ENCODE results near the gene CIDEB. TPM values are rescaled to one million over a fixed set of nuclear protein-coding genes. Genes with fewer than 3 reads are reported as not detected.

The CIDEB gene
- total and polyA plus RNA-seq, 9 of the 15 experiments (the other 6 are each of a cell fraction or from before 2014, with no cell fraction given), result 0.03 to 0.35 (median 0.09) TPM; not detected in 3

GRCh38 chr14:24280797-24281460, 26.8 kb downstream of the CIDEB start (continued):
- no peak for TF ChIP-seq GTF3C2 (IDR thresholded peaks at IDR 0.05; ENCODE audit: borderline replicate concordance, extremely low read depth, insufficient read length)

GRCh38 chr14:24279301-24280186, 28.2 kb downstream of the CIDEB start:
- Histone ChIP-seq H3K9me1 (ENCODE audit: control insufficient read depth, insufficient read depth, low read length) (peaks cover 2% of the 10 kb centered on the region), H3K9me3 (replicated peaks; ENCODE audit: control insufficient read depth, insufficient read depth, low read depth, low read length) (no peaks in the 10 kb centered on the region), H3K4me3 (no peak overlapping the region), H3K27me3 (ENCODE audit: control insufficient read depth in 2 of 2, insufficient read depth in 2 of 2, low read length in 2 of 2) (no peaks in the 10 kb centered on the region), H3K79me2 (ENCODE audit: control insufficient read depth, insufficient read depth, low read length) (no peaks in the 10 kb centered on the region), H3K4me1 (replicated peaks in 1 of 2; ENCODE audit: control insufficient read depth in 2 of 2, insufficient read depth in 2 of 2, low read length in 2 of 2) (peaks cover 6 to 9% of the 10 kb centered on the region in 2 experiments; a peak in 3 of 5 replicates), H3K36me3 (ENCODE audit: control insufficient read depth, insufficient read depth, low read length) (no peaks in the 10 kb centered on the region; the same call in 2 of the 3 replicates), H3K4me2 (ENCODE audit: insufficient read depth, low read length) (no peak overlapping the region), H3K9ac (ENCODE audit: insufficient read depth in 1 of 2, low read depth in 2 of 2, low read length in 2 of 2) (no peak overlapping the region), H4K20me1 (replicated peaks; ENCODE audit: control insufficient read depth, insufficient read depth, low read length) (no peaks in the 10 kb centered on the region), H2AFZ (ENCODE audit: low read depth, low read length) (no peak overlapping the region), H3K27ac (ENCODE audit: extremely low read depth, low read depth, low read length) (no peak overlapping the region)
- ChIA-PET CTCF (ENCODE audit: low intra/inter-chr PET ratio) (interaction anchor here (0.6 kb wide), 1 partner anchor 18 kb away, joined by 3 read pairs; no protein-coding TSS in a partner anchor), POLR2A (interaction anchor here (2.2 kb wide), 1 partner anchor 8 kb away, joined by 7 read pairs; the partner anchor contains the start of gene RABGGTA)
- no peak for DNase-seq (ENCODE audit: extremely low read depth in 1 of 4, low spot score in 3 of 4)
- FAIRE-seq, result no peak
- ATAC-seq, result no peak
- in situ Hi-C loops (cut with MboI), result no loop called here
- WGBS (ENCODE audit: insufficient coverage, low coverage, missing lambda C conversion rate), result 46% methylated on average over 9 of the region's 11 CpGs
- no TSS peak for BruUV-seq (replicated peaks)
- intact Hi-C loops (cut with micrococcal nuclease), result no loop called here
- TF ChIP-seq ZNF174 (CRISPR knock-in tag; IDR thresholded peaks at IDR 0.05) (no peak), ZNF165 (CRISPR knock-in tag; IDR thresholded peaks at IDR 0.05; ENCODE audit: borderline replicate concordance) (no peak), CBX1 (IDR thresholded peaks at IDR 0.05; ENCODE audit: low read depth) (no peak), NCOA6 (IDR thresholded peaks at IDR 0.05) (no peak), RFX1 (IDR thresholded peaks at IDR 0.05) (no peak)

Data from K562 (cell line).